Prostate gland (tissue), 2 donors: Measurements from ENCODE around the gene MBNL2. TPM values are rescaled to one million over a fixed set of nuclear protein-coding genes. Genes with fewer than 3 reads are reported as not detected.

Experiments
- DNase-seq: peaks from one replicate; pipeline ENCODE4 v3.0.0-alpha.2; 2019; ENCODE audit warnings: low spot score
- H3K27ac ChIP-seq, 2 donors: fragments of 200-600 bp; sonication (generic); 2 replicates each; pipeline ENCODE4 v1.5.1; 2017 to 2019
- H3K27me3 ChIP-seq: fragments of 200-600 bp; sonication (generic); replicated peaks from 2 replicates; pipeline ENCODE4 v1.5.1; 2019; ENCODE audit not compliant: insufficient read depth
- H3K36me3 ChIP-seq, 2 donors: fragments of 200-600 bp; sonication (generic); 1 replicate in 1 of 2; 2 replicates in 1 of 2; pipeline versions ENCODE4 v1.5.1 to v1.8.1; 2017 to 2019
- H3K4me1 ChIP-seq: fragments of 200-600 bp; sonication (generic); replicated peaks from 2 replicates; pipeline ENCODE4 v1.5.1; 2019
- H3K4me3 ChIP-seq, 2 donors: fragments of 200-600 bp; sonication (generic); 2 replicates each; pipeline ENCODE4 v1.5.1; 2017 to 2019
- H3K9me3 ChIP-seq: fragments of 200-600 bp; sonication (generic); 2 replicates; pipeline ENCODE4 v1.5.1; 2017
- POLR2A ChIP-seq: fragments of 450-650 bp; IDR thresholded peaks from one replicate; pipeline ENCODE4 v1.6.1; 2016; ENCODE audit warnings: antibody characterized with exemption, mild to moderate bottlenecking
- POLR2AphosphoS5 ChIP-seq: sonication (generic); formaldehyde crosslinking; IDR thresholded peaks from one replicate; pipeline ENCODE4 v1.6.1; 2017; ENCODE audit warnings: antibody characterized with exemption
- WGBS: methylation state at CpG from one replicate; pipeline ENCODE4 v1.1.5; 2018; 5-methylcytosine and 5-hydroxymethylcytosine counted together
- intact Hi-C: fragments of 100-400 bp; cut with DNase I; formaldehyde crosslinking; loops from one replicate; pipeline ENCODE4 v1.14.2; 2022
- total RNA-seq, 2 donors: library from RNA; depleted of rRNA; stranded (reverse); fragments of >200 nt; gene quantifications; one replicate each; pipeline ENCODE4 v1.1.0, GENCODE V29; 2016
- TF ChIP-seq, protein P1 (sequence below), 4 experiments: fragments of 200-600 bp in 2 of 4; fragments of 450-650 bp in 2 of 4; sonication (generic) in 2 of 4; IDR thresholded peaks; 1 replicate in 3 of 4; 2 replicates in 1 of 4; pipeline ENCODE4 v1.5.1; 2016 to 2019; ENCODE audit warnings: antibody characterized with exemption in 4 of 4, mild to moderate bottlenecking in 2 of 4, moderate library complexity in 2 of 4

MBNL2 gene
- total RNA-seq, 2 donors from 2014 or later = 59.1 to 85.7 TPM

DNA sequence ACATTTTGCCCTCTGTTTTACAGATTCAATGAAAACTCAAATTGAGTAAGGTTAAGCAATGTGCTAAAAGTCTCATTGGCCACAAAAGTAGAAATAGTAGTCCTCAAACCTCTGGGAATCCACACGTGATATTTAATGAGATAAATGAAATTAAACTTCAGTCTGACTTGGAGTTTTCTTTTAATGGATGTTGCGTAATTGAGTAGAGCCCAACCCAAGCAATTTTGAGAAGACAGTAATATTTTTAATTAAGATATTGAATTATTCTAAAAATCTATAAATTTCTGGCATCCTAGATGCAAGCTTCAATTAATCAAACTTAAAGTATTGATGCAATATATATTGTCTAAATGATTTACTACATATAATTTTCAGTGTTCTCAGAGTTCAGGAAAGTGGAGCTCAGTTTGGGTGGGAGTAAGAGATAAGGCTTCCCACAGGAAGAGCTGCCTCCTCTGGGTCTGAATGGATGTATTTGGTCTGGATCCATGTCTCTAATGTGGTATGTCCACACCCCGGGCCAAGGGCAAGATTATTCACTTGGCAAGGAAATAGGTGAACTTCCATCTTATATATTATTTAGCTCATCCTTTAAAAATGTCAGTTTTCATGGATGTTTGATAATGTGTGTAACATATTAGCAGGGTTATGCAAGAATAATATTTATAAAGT, 6.9 kb downstream of the MBNL2 start:
- DNase-seq = no peak
- WGBS = 68% methylated on average over 3 of the region's 3 CpGs
- H3K9me3 ChIP-seq = no peaks in the 10 kb centered on the region
- TF ChIP-seq, protein P1, sequence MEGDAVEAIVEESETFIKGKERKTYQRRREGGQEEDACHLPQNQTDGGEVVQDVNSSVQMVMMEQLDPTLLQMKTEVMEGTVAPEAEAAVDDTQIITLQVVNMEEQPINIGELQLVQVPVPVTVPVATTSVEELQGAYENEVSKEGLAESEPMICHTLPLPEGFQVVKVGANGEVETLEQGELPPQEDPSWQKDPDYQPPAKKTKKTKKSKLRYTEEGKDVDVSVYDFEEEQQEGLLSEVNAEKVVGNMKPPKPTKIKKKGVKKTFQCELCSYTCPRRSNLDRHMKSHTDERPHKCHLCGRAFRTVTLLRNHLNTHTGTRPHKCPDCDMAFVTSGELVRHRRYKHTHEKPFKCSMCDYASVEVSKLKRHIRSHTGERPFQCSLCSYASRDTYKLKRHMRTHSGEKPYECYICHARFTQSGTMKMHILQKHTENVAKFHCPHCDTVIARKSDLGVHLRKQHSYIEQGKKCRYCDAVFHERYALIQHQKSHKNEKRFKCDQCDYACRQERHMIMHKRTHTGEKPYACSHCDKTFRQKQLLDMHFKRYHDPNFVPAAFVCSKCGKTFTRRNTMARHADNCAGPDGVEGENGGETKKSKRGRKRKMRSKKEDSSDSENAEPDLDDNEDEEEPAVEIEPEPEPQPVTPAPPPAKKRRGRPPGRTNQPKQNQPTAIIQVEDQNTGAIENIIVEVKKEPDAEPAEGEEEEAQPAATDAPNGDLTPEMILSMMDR (IDR thresholded peaks at IDR 0.05) = no peak
- TF ChIP-seq POLR2AphosphoS5 = no peak
- no peak for TF ChIP-seq POLR2A
- H3K4me1 ChIP-seq = peaks cover 4% of the 10 kb centered on the region
- no peaks in the 10 kb centered on the region for H3K36me3 ChIP-seq
- no peak overlapping the region for H3K4me3 ChIP-seq
- H3K27ac ChIP-seq = no peak overlapping the region
- no peaks in the 10 kb centered on the region for H3K27me3 ChIP-seq
- intact Hi-C loops = loop anchor here (5.0 to 10.0 kb wide), 2 partner anchors 33 to 56 kb away; no protein-coding TSS in a partner anchor

DNA sequence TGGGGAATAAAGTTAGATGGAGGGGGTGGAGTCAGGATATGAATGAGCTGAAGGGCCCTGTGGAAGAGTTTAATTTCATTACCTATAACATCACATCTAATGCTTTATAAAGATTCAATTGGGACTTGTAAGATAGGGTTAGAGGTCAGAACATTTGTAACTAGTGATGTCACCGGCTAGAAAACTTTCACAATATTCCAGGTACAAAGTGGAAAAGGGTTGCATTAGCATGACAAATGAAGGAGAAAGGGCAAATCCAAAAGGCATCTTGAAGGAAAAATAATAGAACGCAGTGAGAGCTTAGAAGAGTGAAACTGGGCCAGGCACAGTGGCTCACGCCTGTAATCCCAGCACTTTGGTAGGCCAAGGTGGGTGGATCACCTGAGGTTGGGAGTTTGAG, 7.6 kb downstream of the MBNL2 start:
- Histone ChIP-seq H3K9me3 (no peaks in the 10 kb centered on the region), H3K4me3 (no peak overlapping the region)

DNA sequence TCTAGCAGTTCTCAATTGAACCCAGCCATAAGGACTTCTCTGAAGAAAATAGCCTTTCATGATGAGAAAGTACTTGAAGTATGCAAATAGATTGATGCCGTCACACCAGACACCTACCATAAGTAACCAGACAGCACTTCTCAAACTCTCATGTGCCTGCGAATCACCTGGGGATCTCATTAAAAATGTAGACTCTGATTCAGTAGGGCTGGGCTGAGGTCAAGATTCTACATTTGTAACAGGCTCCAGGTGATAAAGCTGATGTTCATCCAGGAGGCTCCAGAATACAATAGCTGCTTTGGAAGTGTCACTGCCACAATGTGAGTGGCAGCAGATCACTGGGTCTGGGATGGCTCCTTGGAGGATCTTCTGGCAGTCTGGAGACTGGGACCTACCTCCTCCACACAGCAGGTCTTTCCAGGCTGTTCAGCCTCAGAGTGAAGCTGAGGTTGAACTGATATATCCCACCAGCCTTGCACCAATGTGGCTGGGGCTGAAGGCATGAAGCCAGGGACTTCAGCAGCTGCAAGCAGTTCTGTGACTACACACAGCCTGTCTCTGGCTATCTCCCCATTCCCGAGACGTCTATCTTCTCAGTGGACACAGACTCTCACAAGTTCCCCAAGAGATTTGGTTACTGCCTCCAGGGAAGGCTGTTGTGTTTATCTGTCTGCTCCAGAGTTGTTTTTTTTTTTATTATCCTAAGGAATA, 9.1 kb downstream of the MBNL2 start:
- TF ChIP-seq, protein P1 (IDR thresholded peaks at IDR 0.05) = no peak
- TF ChIP-seq POLR2A = no peak
- no peak for TF ChIP-seq POLR2AphosphoS5
- H3K27ac ChIP-seq = no peak overlapping the region
- DNase-seq = no peak
- H3K9me3 ChIP-seq = no peaks in the 10 kb centered on the region
- no peaks in the 10 kb centered on the region for H3K36me3 ChIP-seq
- no peaks in the 10 kb centered on the region for H3K4me1 ChIP-seq
- H3K4me3 ChIP-seq = no peak overlapping the region
- no peaks in the 10 kb centered on the region for H3K27me3 ChIP-seq
- WGBS = 76% methylated on average over 4 of the region's 4 CpGs
- intact Hi-C loops = no loop called here

More for the DNA sequence above, 7.6 kb downstream of the MBNL2 start:
- peaks cover 4% of the 10 kb centered on the region for H3K4me1 ChIP-seq
- no peak overlapping the region for H3K27ac ChIP-seq
- no peak for DNase-seq
- H3K27me3 ChIP-seq = no peaks in the 10 kb centered on the region
- no peaks in the 10 kb centered on the region for H3K36me3 ChIP-seq
- TF ChIP-seq, protein P1 (IDR thresholded peaks at IDR 0.05) = no peak
- intact Hi-C loops = loop anchor here (5.0 to 10.0 kb wide), 2 partner anchors 33 to 55 kb away; no protein-coding TSS in a partner anchor
- whole genome bisulfite sequencing = 96% methylated on average over 3 of the region's 3 CpGs

DNA sequence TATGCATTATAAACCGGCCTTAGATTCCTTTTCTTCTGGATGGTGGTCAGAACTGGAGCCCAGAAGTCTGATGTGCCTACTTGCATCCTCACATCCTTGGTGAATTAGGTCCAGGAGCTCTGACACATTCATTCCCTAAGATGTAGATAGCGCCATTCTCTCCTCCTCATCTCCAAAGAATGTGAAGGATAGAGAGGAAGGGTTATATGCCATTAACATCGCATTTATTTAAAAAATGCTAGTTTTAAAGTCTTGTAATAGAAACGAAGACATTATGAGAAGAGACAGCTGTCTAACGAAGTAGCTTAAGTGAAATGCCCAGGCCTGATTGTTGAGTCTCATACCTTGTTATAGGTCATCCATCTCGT, 9.7 kb downstream of the MBNL2 start:
- Histone ChIP-seq H3K27me3 (no peaks in the 10 kb centered on the region), H3K36me3 (no peaks in the 10 kb centered on the region), H3K27ac (no peak overlapping the region), H3K4me1 (no peaks in the 10 kb centered on the region), H3K4me3 (no peak overlapping the region), H3K9me3 (no peaks in the 10 kb centered on the region)
- intact Hi-C loops = no loop called here
- no peak for TF ChIP-seq POLR2A
- TF ChIP-seq POLR2AphosphoS5 = no peak
- TF ChIP-seq, protein P1 (IDR thresholded peaks at IDR 0.05) = no peak
- 77% methylated on average over 6 of the region's 6 CpGs for WGBS
- DNase-seq = no peak

DNA sequence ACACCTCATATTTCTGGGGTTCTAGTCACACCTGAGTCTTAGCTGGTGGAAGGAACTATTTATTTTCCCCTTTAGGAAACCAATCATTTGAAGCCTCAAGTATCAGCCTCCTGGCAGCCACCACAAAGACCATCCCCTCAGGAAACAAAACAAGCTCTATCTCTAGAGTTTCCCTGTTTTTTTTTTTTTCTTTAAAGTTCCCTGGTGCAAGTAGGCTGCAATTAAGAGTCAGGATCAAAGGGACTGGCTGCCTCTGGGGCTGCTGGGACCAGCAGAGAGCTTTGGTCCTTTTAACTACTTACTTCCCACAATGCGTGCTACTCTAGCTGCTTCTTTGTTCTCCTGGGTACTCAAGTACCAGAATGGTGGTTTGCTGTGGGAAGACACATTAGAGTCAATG, 11.4 kb downstream of the MBNL2 start:
- TF ChIP-seq POLR2A = no peak
- TF ChIP-seq POLR2AphosphoS5 = no peak
- TF ChIP-seq, protein P1 (IDR thresholded peaks at IDR 0.05) = no peak
- H3K27me3 ChIP-seq = no peaks in the 10 kb centered on the region
- intact Hi-C loops = no loop called here
- no peaks in the 10 kb centered on the region for H3K4me1 ChIP-seq
- H3K27ac ChIP-seq = no peak overlapping the region
- 96% methylated on average over 1 of the region's 1 CpG for WGBS
- no peaks in the 10 kb centered on the region for H3K36me3 ChIP-seq
- H3K9me3 ChIP-seq = no peaks in the 10 kb centered on the region
- no peak overlapping the region for H3K4me3 ChIP-seq
- no peak for DNase-seq
